Brain microvascular endothelial cell (primary cell): ENCODE results near the gene RRBP1.

Source experiments
- DNase-seq: peaks from one replicate; pipeline ENCODE4 v3.0.0-alpha.2; 2020
- H3K27ac ChIP-seq: fragments of 250-450 bp; sonication (Bioruptor Pico); 2 replicates; pipeline ENCODE4 v1.5.1; 2020; ENCODE audit warnings: mild to moderate bottlenecking, moderate library complexity
- H3K27me3 ChIP-seq: fragments of 250-450 bp; sonication (Bioruptor Pico); replicated peaks from 2 replicates; pipeline ENCODE4 v1.5.1; 2020; ENCODE audit warnings: mild to moderate bottlenecking
- H3K36me3 ChIP-seq: fragments of 250-450 bp; sonication (Bioruptor Pico); replicated peaks from 2 replicates; pipeline ENCODE4 v1.5.1; 2020; ENCODE audit warnings: mild to moderate bottlenecking
- H3K4me3 ChIP-seq: 2 replicates; pipeline ENCODE4 v1.5.1; 2011; ENCODE audit warnings: low read depth, mild to moderate bottlenecking, control low read depth, low read length, moderate library complexity
- CTCF ChIP-seq: IDR thresholded peaks from 2 replicates; pipeline ENCODE4 v1.5.1; 2011; ENCODE audit warnings: low read depth, mild to moderate bottlenecking, moderate library complexity, low read length, control low read depth, inconsistent platforms; ENCODE audit errors: missing control alignments
- in situ Hi-C: cut with HindIII; loops from 2 replicates; pipeline ENCODE4 v1.10.0; 2017; ENCODE audit warnings: low sequenced_read_pairs, low pct_ligation_motif_present

Gene RRBP1

GRCh38 chr20:17625246-17626051, 56.6 kb downstream of the RRBP1 start:
- H3K4me3 ChIP-seq, result no peak overlapping the region
- no peak for TF ChIP-seq CTCF
- no peaks in the 10 kb centered on the region for H3K27me3 ChIP-seq
- H3K36me3 ChIP-seq, result peaks cover 97% of the 10 kb centered on the region
- no peak overlapping the region for H3K27ac ChIP-seq
- no peak for DNase-seq
- in situ Hi-C loops, result no loop called here

GRCh38 chr20:17624551-17625245, 57.3 kb downstream of the RRBP1 start:
- no peaks in the 10 kb centered on the region for H3K27me3 ChIP-seq
- in situ Hi-C loops, result no loop called here
- H3K36me3 ChIP-seq, result peaks cover 97% of the 10 kb centered on the region
- no peak for DNase-seq
- no peak overlapping the region for H3K4me3 ChIP-seq
- TF ChIP-seq CTCF, result no peak
- H3K27ac ChIP-seq, result no peak overlapping the region

- Histone ChIP-seq H3K4me3 (no peak overlapping the region), H3K36me3 (peaks cover 94% of the 10 kb centered on the region), H3K27ac (no peak overlapping the region), H3K27me3 (no peaks in the 10 kb centered on the region)
- in situ Hi-C loops, result no loop called here
- DNase-seq, result no peak
- TF ChIP-seq CTCF, result no peak
These were observed 58.0 kb downstream of the RRBP1 start for GRCh38 chr20:17624070-17624469.

GRCh38 chr20:17622851-17623508, 59.1 kb downstream of the RRBP1 start:
- peaks cover 95% of the 10 kb centered on the region for H3K36me3 ChIP-seq

More at GRCh38 chr20:17622851-17623508, 59.1 kb downstream of the RRBP1 start:
- H3K4me3 ChIP-seq, result no peak overlapping the region
- H3K27me3 ChIP-seq, result no peaks in the 10 kb centered on the region
- no peak overlapping the region for H3K27ac ChIP-seq
- in situ Hi-C loops, result no loop called here
- DNase-seq, result no peak
- no peak for TF ChIP-seq CTCF
